ENCODE measurements around the gene ANKRD37.
"Not testable (repeated sequence)": the region's sequence is repeated elsewhere in the genome, so short reads cannot be mapped to it uniquely, and the experiment has no call there.

Gene ANKRD37, protein sequence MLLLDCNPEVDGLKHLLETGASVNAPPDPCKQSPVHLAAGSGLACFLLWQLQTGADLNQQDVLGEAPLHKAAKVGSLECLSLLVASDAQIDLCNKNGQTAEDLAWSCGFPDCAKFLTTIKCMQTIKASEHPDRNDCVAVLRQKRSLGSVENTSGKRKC

DNA sequence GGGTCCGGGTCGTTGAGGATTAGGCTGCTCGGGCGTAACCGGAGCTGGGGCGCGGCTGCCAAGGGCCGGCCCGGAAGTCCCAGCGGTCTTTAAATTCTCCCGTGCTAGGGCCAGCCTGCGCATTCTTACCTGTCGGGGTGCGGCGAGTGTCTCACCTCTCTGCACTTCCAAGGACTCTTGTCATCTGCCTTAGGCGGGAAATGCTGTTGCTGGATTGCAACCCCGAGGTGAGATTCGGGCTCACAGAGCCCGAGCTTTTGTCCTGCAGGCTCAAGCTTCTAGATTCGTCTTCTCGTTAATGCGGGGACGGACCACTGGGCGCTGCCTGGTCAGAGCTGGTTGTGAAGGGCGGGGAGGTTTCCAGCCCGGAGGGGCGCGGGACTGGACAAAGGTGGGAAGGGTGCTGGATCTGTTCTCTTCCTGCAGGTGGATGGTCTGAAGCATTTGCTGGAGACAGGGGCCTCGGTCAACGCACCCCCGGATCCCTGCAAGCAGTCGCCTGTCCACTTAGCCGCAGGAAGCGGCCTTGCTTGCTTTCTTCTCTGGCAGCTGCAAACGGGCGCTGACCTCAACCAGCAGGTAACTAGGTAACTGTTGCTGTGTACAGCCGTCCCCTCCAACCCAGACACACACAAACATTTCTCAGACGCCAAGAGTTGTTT, at the start of gene ANKRD37:
TSS of gene ANKRD37 (plus strand) at position 118 of the 662 bp plus-strand sequence. CDS start at position 201, 83 bp downstream.
- DNase-seq = no peak

DNA sequence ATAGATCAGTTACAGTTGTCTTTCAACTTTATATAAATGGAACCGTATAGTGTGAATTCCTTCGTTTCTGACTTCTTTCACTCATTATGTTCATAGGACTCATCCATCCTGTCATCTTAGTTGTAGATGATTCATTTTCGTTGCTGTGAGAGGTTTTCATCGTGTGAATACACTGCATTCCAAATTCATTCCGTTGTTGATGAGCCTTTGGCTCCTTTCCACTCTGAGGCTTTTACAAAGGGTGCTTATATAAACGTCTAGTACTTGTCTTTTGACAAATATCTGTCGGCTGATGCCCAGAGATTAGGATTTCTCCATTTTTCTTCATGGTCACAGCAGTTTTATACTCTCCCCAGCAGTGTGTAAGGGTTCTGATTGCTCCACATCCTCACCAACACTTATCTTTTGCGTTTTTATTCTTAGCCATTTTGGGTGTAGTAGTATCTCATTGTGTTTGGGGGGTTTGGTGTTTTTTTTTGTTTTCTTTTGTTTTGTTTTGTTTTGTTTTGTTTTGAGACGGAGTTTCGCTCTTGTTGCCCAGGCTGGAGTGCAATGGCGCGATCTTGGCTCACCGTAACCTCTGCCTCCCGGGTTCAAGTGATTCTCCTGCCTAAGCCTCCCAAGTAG, 49.6 kb upstream of the ANKRD37 start:
- no peak for DNase-seq

DNA sequence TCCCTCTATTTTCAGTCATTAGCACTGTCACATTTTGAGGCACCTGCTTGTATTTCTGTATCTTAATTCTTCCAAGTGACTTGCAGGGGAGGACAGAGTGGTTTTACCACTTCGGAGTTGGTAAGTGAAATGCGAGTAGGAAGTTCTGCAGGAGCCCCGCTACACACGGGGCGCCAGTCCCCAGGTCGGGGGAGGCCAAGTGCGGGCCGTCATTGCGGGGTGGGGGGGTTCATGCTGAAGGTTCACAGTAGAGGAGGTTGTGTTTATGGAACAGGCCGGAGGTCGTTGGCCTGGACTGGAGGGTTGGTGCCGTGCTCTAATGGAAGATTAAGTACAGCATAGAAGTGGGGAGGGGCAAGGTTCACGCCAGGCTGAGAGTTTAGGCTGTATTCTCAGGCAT, 45.0 kb upstream of the ANKRD37 start:
- DNase-seq = no peak

DNA sequence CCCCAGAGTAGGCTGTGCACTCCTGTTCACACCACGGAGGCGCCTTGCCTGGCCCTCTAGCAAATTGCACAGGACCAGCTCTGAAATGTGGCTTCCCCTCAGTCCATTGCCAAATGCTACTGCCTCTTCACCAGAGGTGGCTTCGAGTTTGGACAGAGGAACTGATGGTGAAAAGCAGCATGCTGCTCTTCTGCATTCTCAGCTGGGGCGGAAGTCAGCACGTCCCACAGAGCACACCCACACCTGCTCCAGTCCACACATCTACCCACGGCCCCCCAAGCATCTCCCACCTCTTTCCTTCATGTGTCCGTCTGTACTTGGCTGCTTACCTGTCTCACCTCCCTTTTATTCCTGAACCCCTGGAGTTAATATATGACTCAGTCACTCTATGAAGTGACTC, 44.4 kb upstream of the ANKRD37 start:
- DNase-seq = no peak

DNA sequence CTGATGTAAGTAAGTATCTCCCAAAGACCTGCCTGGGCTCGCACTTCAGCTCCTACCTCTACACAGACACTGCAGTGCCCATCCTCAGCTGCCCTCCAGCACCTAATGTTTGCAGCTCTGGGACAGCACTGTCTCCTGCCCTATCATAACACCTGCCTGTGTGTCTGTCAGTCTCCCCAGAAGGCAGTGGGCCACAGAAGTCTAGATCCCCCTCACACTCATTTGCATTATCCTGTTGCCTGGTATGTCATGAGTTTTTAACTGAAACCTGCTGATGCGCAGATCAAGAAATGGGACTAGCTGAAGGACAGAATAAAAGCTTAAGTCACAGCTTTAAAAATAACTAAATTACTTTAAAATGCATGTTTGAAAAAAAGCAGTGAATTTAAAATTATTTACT, 43.9 kb upstream of the ANKRD37 start:
- DNase-seq = no peak

DNA sequence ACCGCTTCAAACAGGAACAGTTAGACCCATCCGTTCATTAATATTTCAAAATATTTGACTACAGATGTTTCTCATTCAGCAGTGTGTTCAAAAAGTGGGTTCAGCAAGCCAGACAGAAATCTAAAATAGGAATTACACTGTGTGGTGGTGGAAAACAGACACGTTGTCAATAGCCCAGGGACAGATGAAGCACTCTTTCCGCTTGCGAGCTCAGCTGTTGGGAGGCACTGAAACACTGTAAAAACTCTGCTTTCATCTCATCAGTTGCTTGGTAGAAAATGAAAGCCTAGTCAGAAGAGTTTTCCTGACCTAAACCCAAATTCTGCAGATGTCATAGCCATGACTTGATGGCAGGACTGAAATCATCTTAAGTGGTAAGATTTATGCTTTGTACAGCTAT, 39.4 kb upstream of the ANKRD37 start:
- no peak for DNase-seq

DNA sequence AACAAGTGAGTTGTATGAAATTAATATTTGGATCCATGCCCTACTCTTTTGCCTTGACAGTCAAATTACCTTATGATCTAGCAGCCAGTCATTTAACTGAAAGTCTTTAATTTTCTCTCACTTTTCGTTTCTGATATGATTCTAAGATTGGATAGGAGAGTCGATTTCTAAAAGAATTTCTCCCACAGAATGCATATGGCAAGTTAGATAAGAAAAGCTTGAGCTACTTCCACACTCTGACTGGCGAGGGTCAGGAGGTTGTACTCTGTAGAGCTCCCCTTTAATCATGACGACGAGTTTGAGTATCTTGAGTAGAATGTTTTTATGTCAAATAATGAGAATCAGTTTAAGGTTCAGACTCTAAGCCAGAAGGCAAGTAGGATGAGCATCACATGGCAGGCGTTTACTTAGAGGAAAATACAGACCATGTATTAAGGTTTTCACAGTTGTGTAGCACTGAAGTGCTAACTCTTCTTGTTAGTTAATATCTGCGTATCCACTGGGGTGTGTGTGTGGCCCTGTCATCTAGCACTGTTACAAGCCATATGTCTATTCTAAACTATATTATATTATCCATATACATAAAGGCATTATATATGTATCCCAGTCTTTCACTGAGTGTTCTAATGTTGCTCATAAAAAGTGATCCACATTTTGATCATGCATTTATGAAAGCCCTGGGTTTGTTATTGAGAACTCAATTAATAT, 38.8 kb upstream of the ANKRD37 start:
- DNase-seq = no peak

DNA sequence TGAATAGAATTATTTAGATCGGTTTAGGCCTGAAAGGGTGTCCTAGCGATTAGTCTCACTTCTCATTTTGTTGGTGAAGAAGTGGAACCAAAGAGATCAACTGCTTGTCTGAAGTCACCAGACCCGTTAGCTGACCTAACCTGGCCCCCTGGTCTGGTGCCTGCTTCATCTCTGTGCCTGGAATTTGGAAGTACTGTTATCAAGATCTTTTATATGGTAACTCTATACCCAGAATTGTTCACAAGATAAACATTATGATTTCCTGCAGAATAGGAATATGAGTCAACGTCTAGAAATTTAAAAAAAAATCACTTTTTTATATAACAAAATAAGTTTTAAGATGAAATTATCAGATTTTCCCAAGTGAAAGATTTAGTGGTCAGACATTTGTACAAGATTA, 38.1 kb upstream of the ANKRD37 start:
- no peak for DNase-seq

DNA sequence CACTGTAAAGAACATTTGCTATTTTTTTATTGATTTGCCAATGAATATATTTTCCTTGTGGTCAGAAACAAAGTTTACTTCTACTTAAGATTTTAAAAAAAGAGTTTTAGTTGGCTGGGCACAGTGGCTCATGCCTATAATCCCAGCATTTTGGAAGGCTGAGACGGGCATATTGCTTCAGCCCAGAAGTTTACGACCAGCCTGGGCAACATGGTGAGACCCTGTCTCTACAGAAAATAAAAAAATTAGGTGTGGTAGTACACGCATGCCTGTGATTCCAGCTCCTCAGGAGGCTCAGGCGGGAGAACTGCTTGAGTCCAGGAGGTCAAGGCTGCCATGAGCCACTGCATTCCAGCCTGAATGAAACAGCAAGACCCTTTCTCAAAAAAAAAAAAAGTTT, 37.7 kb upstream of the ANKRD37 start:
- no peak for DNase-seq

DNA sequence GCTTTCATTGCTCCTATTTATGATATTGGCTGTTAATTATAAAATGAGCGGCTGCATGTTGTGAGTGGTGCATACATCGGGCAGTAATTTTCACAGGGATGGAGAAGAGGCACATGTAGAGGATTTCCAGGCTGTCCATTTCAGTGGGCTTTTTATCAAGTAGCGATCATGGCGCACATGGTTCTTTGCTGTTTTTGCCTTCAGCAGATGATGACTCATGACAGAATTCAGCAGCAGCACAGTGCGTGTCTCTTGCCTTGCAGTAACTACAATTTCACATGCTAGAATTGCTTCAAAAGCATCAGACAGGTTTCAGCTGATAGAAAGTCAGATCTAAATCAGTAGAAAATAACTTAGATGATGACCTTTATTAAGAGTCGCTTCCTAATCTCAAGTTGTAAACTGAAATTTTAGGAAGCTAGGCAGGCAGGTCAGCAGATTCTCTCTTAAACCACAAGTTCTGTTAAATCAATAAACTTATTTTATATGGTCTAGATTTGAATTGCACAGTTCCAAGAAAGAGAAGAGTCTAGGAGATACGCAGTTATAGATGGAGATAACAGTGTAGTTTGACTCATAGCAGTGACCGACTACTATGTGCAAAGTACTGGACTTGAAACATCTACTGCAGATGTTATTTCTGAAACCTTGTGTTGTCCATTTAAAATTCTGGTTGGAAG, 36.7 kb upstream of the ANKRD37 start:
- DNase-seq = no peak

DNA sequence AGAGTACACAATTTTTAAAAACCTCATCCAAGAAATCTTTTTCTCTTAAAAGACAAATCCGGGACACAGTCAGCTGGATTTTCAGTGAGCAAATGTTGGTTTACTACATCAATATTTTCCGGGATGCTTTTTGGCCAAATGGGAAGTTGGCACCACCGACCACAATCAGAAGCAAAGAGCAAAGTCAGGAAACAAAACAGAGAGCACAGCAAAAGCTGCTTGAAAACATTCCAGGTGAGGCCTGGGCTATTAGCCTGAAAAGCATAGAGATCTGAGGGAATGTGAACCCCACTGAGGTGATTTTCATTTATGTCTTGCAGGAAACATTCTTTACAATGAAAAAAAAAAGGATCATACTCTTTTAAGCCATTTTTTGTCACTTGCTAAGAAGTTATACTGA, 34.8 kb upstream of the ANKRD37 start:
- DNase-seq = no peak

DNA sequence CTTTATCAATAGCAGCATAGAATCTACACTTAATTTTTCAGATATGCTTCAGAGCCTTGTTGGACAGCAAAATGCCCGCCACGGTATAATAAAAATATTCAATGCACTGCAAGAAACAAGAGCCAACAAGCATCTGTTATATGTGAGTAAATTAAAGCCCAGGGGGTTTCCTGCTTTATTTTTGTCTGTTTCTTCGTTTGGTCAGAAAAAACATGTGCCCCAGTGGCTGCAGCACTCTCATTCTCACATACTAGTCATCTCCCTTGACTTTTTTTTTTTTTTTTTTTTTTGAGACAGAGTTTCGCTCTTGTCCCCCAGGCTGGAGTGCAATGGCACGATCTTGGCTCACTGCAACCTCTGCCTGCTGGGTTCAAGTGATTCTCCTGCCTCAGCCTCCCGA, 34.1 kb upstream of the ANKRD37 start:
- DNase-seq = not testable (repeated sequence)

DNA sequence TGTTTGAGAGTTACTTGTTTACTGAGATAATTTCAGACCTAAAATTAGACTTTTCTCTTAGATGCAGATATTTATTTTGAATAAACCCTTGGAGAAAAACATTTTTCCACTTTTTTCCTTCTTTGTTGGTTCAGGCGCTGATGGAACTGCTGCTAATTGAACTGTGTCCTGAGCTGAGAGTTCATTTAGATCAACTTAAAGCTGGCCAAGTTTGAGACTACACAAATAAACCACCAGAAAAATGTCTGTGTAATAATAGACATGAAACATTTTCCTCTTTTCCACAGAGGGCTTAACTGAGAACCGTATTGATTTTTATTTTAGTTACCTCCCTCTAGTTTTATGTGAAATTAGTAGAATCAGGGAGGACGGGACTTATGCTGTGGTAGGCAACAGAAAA, 33.4 kb upstream of the ANKRD37 start:
- DNase-seq = no peak

DNA sequence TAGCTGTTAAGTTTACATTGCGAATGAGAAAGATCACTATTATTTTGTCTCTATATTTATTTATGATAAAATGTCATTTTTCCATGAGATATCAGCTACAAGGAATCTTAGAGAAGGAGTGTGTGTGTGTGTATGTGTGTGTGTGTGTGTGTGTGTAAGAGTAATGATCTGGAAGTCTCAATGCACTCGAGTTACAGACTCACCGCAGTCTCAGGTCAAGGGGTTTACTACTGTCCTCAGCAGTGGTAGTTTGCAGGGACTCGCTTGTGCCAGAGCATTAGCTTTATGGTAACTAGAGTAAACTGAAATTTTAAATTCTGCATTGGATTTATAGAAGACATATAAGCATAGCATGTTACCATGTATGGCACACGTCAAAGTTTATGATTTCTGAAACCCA, 31.8 kb upstream of the ANKRD37 start:
- DNase-seq = no peak

DNA sequence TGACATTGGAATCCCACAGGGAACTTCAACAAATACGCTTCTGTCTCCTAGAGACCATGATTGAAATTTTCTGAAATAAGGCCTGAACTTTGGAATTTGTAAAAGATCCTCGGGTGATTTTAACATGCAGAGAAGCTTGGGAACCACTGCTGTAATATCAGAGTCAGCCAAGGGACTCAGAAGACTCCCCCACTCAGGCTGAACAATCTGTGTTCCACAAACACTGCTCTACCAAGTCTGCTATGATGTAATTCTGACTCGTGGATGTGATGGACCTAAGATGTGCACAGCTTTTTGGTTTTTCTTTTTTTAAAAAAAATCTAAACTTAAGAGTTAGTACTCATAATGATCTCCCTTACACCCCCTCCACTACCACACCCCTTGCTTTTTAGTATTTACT, 26.9 kb upstream of the ANKRD37 start:
- no peak for DNase-seq

DNA sequence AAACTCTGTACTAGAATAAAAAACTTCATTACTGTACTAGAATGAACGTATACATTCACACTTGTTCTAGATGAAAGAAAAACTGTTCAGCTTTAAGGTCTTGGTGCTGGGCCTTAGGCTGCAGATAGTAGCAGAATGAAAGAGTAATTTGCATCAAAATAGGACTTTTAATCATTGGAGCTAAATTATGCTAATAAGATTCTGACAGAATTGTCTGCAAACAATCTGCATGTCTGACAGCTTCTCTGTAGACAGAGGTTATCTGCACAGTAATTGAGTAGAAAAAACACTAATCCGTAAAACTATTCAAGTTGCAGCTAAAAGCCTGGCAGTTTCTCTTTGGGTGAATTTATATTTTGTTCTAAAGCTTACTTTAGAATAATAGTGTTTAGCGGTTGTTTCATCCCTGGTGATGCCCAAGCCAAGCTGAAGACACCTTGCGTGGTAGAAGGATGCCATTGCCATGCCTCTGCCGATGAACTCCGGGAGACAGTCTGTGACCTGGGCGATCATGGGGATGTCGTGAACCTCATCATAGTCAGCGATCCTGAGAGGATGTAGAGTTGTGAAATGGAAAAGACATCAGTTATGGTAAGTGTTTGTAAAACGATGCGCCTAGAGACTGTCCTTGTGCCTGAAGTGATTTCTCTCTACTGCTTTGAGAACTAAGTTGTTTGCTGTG, 26.2 kb upstream of the ANKRD37 start:
- no peak for DNase-seq

DNA sequence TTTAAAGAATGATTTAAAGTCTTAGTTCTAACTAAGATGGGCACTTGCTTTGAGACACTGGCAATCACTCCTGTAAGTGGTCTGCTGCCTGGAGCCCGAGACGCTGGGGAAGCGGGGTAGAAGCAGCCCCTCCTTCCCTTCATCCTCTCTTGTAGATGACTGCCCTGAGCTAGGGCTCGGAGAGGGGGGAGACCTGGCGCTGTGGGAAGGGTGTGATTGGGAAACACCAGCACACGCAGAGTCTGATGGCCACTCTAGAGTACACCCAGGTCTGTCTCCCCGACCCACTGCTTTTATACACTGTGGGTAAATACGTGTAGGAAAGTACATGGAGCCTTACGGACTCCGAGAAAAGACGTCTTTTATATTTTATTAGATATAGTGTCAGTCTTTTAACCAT, 24.9 kb upstream of the ANKRD37 start:
- DNase-seq = no peak

DNA sequence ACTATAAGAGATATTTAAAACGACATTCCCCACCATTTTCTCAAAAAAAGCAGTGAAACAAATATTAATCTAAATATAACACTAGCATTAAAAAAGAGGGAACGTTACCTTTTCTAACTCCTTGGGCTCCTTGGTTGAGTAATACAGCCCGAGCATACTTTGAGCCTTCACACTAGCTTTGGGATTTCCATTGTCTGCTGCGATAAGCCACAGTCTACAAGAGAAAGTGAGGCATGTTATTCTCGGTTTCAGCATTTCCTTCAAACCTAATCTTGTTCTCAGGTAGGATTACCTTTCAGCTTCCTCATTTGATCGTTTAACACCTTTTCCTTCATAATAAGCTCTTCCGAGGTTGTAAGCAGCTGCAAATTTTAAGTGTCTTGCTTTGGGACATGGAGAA, 22.6 kb upstream of the ANKRD37 start:
- no peak for DNase-seq

DNA sequence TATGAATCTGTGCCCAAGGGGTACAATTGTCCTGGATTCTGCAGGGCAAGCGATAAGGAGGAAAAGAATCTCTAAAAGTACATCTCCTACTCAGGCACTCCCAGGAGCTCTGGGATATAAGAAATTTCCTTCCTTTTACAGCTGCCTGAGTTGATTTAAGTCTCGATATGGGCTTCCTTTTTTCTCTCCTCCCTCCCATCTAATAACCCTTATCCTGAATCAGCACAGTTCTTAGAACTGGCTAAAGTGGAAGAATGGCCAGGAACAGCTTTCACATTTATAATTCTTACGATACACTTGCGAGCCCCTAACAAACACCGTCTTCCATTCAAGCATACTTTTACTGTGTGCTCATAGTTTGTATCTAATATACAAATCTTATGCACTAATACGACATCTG, 22.1 kb upstream of the ANKRD37 start:
- no peak for DNase-seq

DNA sequence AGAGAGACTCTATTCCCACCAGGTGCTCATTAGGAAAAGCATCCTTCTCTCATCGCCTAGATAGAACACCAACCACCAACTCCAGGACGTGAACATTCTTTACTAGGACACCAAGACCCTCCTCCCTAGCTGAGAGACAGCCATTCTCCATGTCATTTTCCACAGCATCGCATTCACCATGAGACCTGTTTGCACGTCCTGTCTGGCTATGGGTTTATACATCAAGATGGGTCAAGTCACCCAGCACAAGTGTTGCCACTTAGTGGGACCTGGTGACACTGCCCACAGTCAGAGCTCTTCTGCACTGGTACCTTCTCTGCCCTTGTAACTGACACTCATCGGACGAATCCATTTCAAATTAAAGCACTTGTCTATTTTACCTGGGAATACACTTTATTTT, 18.4 kb upstream of the ANKRD37 start:
- DNase-seq = no peak

DNA sequence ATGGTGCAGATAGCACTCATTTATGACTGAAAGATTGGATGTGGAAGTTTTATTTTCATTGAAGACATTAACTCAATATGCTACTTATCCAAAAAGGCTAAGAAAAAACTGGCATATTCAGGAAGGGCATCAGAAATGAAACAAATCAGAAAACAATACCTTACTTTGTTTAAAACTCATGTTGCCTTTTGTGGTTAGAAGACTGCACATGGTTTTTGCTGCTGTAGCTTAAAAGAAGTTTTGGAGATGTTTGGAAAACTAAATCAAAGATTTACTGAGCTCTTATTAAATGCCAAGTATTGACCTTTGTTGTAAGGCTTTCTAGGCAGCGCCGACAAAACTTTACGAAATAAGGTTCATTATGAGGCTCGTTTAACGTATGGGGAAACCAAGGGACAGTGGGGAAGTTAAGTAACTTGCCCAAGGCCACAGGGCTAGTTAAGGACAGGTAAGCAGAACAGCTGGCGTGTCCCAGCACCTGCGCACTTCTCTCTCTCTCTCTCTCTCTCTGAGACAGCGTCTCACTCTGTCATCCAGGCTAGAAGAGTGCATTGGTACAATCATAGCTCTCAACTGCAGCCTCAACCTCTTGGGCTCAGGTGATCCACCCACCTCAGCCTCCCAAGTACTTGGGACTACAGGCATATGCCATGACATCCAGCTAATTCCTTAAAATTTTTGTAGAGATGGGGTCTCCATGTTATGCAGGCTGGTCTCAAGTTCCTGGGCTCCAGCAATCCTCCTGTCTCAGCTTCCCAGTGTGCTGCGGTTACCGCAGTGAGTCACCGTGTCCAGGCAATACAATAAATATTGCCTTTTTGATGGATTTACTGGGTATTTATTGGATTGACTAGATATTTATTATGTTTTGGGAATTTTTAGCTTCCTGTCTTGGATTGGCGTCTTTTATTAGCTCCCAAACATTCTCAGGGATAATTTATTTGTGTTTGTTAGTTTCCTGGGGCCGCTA, 17.0 kb upstream of the ANKRD37 start:
- no peak for DNase-seq

DNA sequence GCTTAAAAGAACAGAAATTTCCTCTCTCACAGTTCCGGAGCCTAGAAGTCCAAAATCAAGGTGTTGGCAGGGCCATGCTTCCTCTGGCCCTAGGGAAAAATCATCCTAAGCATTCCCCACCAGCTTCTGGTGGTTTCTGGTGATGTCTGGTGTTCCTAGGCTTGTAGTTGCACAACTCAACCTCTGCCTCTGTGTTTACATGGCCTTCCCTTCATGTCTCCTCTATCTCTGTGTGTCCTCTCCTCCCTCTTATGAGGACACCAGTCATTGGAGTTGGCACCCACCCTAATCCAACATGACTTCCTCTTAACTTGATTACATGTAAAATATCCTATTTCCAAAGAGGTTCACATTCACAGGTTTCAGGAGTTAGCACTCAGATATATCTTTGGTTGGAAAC, 16.3 kb upstream of the ANKRD37 start:
- no peak for DNase-seq

All from CD4-positive, alpha-beta T cell treated with Interleukin-6 for 4 hours (primary cell).